ENCODE results near the gene PRRX1.

Gene PRRX1

GRCh38 chr1:170659399-170660035, 4.4 kb upstream of the PRRX1 start:
- Mint-ChIP-seq H3K4me1 (ENCODE audit: low read depth in 2 of 2) (peaks cover 0 to 11% of the 10 kb centered on the region in 2 donors), H3K9me3 (no peaks in the 10 kb centered on the region), H3K27me3 (peaks cover 57 to 89% of the 10 kb centered on the region in 2 donors), H3K4me3 (no peak overlapping the region), H3K27ac (no peak overlapping the region), H3K36me3 (ENCODE audit: insufficient read depth) (no peaks in the 10 kb centered on the region)
- no peak for DNase-seq
- ATAC-seq (replicated peaks) = no peak

DNA sequence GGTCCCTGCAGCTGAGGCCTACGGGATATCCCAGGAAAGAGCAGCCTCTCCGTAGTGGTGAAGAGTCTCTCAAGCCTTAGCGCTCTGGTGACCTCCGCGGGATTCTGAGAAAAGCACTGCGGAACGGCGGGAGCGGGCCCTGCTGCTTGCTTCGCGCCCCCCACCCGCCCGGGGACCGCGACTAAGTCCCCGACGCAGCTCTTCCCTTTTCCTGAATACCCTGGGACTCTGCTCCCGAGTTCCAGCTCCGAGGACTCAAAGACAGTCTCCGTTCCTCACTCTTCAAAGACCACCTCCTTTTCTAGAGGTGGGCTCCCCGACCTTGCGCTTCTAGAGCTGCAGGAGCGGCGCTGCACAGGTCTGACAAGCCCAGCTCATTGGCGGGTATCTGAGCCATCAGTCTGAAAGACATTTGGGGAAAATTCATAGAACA, 3.6 kb upstream of the PRRX1 start:
- DNase-seq = no peak
- Mint-ChIP-seq H3K4me3 (no peak overlapping the region), H3K27me3 (peaks cover 60 to 89% of the 10 kb centered on the region in 2 donors), H3K9me3 (no peaks in the 10 kb centered on the region), H3K36me3 (ENCODE audit: insufficient read depth) (no peaks in the 10 kb centered on the region), H3K27ac (no peak overlapping the region), H3K4me1 (ENCODE audit: low read depth in 2 of 2) (peaks cover 0 to 14% of the 10 kb centered on the region in 2 donors)
- ATAC-seq (replicated peaks) = no peak

- Mint-ChIP-seq H3K36me3 (ENCODE audit: insufficient read depth) (no peaks in the 10 kb centered on the region), H3K4me1 (ENCODE audit: low read depth in 2 of 2) (peaks cover 0 to 14% of the 10 kb centered on the region in 2 donors), H3K9me3 (no peaks in the 10 kb centered on the region), H3K4me3 (no peak overlapping the region), H3K27ac (no peak overlapping the region), H3K27me3 (peaks cover 60 to 89% of the 10 kb centered on the region in 2 donors)
- no peak for ATAC-seq (replicated peaks)
- DNase-seq = no peak
Observed at GRCh38 chr1:170660871-170661645, 2.9 kb upstream of the PRRX1 start.

- H3K9me3 Mint-ChIP-seq = no peaks in the 10 kb centered on the region
- peaks cover 0 to 18% of the 10 kb centered on the region in 2 donors for H3K4me1 Mint-ChIP-seq (ENCODE audit: low read depth in 2 of 2)
- no peak overlapping the region for H3K27ac Mint-ChIP-seq
Observed at GRCh38 chr1:170661646-170662411, 2.1 kb upstream of the PRRX1 start.

GRCh38 chr1:170662561-170663403, 1.1 kb upstream of the PRRX1 start:
- peak overlapping the region in 1 of 2 donors; percentile 4 for H3K4me3 Mint-ChIP-seq
- no peaks in the 10 kb centered on the region for H3K9me3 Mint-ChIP-seq
- H3K27me3 Mint-ChIP-seq = peaks cover 70 to 93% of the 10 kb centered on the region in 2 donors
- peaks cover under 1 to 24% of the 10 kb centered on the region in 2 donors for H3K4me1 Mint-ChIP-seq (ENCODE audit: low read depth in 2 of 2)
- ATAC-seq (replicated peaks) (no peak), DNase-seq (no peak)
- H3K27ac Mint-ChIP-seq = no peak overlapping the region
- no peaks in the 10 kb centered on the region for H3K36me3 Mint-ChIP-seq (ENCODE audit: insufficient read depth)

More at GRCh38 chr1:170661646-170662411, 2.1 kb upstream of the PRRX1 start:
- no peak for ATAC-seq (replicated peaks)
- Mint-ChIP-seq H3K4me3 (peak overlapping the region in 1 of 2 donors; percentile 4), H3K36me3 (ENCODE audit: insufficient read depth) (no peaks in the 10 kb centered on the region), H3K27me3 (peaks cover 63 to 93% of the 10 kb centered on the region in 2 donors)
- DNase-seq = no peak

DNA sequence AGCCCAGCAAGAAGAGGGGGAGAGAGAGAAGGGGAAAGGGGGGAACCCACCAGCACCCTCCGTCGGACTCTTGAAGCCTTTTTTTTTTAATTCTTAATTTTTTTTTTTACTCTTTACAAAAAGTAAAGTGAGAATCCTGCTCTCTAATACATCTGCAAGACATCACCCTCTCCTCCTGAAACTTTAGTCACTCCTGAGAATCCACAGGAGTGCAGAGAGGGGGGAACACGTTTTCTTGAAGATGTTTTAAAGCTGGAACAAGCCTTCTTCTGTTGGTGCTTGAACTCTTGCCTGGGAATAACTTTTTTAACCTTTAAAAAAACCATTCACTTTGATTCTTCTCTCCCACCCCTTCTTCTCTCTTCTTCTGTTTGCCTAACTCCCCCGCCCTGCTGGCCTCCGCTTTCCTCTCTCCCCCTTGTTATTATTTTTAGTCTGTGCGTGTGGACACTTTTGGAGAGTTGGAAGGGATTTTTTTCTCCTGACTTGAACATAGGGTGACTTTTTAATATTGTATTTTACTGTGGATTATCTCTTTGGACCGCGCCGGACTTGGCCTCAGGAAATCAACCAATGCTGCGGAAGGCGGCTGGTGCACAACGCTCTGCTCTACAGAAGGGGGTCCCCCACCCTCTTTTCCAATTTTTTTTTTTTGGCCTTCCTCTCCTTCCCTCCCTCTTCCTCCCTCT, 383 bp upstream of the PRRX1 start:
- Mint-ChIP-seq H3K27me3 (peaks cover 77 to 98% of the 10 kb centered on the region in 2 donors), H3K4me3 (peak overlapping the region in 1 of 2 donors; percentile 13), H3K4me1 (ENCODE audit: low read depth in 2 of 2) (peaks cover 4 to 26% of the 10 kb centered on the region in 2 donors), H3K9me3 (no peaks in the 10 kb centered on the region), H3K36me3 (ENCODE audit: insufficient read depth) (no peaks in the 10 kb centered on the region), H3K27ac (no peak overlapping the region)
- no peak for DNase-seq
- no peak for ATAC-seq (replicated peaks)

DNA sequence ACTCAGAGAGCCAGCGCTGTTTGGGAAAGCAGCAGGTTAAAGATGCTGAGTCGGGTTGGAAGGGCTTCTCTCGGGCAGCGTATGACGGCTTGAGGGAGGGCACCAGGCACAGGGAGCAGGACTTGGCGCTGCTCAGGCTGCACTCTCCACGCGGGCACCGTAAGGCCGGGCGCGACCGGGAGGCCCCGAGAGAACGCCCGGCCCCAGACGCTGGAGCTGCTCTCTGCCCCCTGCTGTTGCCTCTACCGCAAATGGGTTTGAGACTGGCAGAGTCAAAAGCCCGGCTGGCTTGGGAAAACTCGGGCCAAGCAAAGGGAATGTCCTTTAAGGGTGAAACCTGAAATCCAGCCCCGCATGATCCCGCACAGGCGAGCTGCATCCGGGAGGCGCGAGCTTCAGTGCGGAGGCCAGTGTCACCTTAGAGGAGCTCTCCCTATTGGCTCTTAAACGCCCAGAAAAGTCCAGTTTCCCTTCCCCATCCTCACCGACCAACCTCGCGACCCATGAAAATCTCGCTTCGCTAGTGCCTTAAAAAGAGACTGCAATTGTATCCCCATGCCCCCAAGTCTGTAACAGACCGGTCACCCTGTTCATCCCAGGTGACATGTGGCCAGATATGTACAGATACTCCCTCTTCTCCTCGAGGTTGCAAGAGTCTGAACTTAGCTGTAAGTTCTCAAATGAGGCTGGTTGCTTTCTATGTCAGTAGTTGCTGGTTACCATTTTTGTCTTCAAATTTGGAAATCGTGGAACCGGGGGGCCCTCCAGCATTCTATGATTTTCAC, 1.1 kb downstream of the PRRX1 start:
- peaks cover 78 to 98% of the 10 kb centered on the region in 2 donors for H3K27me3 Mint-ChIP-seq
- no peak for ATAC-seq (replicated peaks)
- H3K4me3 Mint-ChIP-seq = peak overlapping the region in 1 of 2 donors; percentile 25
- no peaks in the 10 kb centered on the region for H3K36me3 Mint-ChIP-seq (ENCODE audit: insufficient read depth)
- no peak for DNase-seq
- no peak overlapping the region for H3K27ac Mint-ChIP-seq
- H3K4me1 Mint-ChIP-seq (ENCODE audit: low read depth in 2 of 2) = peaks cover 4 to 26% of the 10 kb centered on the region in 2 donors
- no peaks in the 10 kb centered on the region for H3K9me3 Mint-ChIP-seq

GRCh38 chr1:170665629-170666028, 1.7 kb downstream of the PRRX1 start:
- Mint-ChIP-seq H3K4me3 (peak overlapping the region in 1 of 2 donors; percentile 25), H3K9me3 (no peaks in the 10 kb centered on the region)

GRCh38 chr1:170666541-170667254, 2.8 kb downstream of the PRRX1 start:
- Mint-ChIP-seq H3K9me3 (no peaks in the 10 kb centered on the region), H3K4me1 (ENCODE audit: low read depth in 2 of 2) (peaks cover 4 to 22% of the 10 kb centered on the region in 2 donors), H3K27ac (no peak overlapping the region), H3K4me3 (no peak overlapping the region), H3K36me3 (ENCODE audit: insufficient read depth) (no peaks in the 10 kb centered on the region), H3K27me3 (peaks cover 83 to 99% of the 10 kb centered on the region in 2 donors)
- DNase-seq = no peak
- ATAC-seq (replicated peaks) = no peak

More at GRCh38 chr1:170665629-170666028, 1.7 kb downstream of the PRRX1 start:
- H3K36me3 Mint-ChIP-seq (ENCODE audit: insufficient read depth) = no peaks in the 10 kb centered on the region
- no peak for DNase-seq
- H3K27me3 Mint-ChIP-seq = peaks cover 79 to 98% of the 10 kb centered on the region in 2 donors
- H3K27ac Mint-ChIP-seq = no peak overlapping the region
- peaks cover 4 to 26% of the 10 kb centered on the region in 2 donors for H3K4me1 Mint-ChIP-seq (ENCODE audit: low read depth in 2 of 2)
- no peak for ATAC-seq (replicated peaks)

DNA sequence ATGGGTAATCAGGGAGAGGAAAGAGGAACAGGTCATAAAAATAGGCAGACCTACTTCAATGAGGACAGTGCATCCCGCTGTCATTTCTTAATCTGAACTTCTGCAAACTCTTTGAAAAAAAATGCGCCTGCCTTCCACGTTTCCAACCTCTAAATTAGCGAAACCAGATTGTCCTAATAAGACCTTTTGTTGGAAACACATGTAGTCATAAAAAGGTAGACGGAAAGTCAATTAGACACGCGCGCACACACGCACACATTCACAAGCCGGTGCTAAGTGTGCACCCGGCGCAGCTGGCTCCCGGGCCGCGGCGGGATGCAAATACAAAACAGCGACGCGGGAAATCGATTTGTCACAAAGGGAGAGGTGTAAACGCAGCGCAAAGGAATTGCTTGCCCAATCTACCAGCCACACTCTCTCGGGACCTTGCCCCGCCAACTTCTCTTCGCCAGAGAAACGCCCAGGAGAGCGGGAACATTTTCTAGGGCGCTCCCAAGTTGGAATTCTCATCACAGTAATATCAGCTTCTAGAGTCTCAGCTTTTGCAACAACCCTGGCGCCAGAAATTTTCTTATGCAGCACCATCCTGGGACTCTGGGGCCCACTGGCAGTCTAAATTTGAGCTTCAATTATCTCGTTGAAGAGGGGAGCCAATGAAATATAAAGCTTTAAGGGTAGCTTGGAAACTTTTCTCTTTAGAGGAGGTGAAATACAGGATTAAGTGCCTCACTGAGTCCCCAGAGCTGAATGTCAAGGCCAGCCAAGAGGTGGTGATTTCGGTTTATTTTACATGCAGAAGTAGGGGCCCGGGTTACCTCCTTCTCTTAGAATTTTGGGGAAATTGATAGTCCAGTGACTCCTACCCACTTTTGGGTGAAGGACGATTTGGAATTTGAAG, 4.5 kb downstream of the PRRX1 start:
- Mint-ChIP-seq H3K9me3 (no peaks in the 10 kb centered on the region), H3K4me1 (ENCODE audit: low read depth in 2 of 2) (peaks cover 4 to 20% of the 10 kb centered on the region in 2 donors), H3K36me3 (ENCODE audit: insufficient read depth) (no peaks in the 10 kb centered on the region), H3K27me3 (peaks cover 92 to 93% of the 10 kb centered on the region in 2 donors), H3K4me3 (peak overlapping the region in 1 of 2 donors; percentile 6), H3K27ac (no peak overlapping the region)
- DNase-seq (no peak), ATAC-seq (replicated peaks) (no peak)

- Mint-ChIP-seq H3K4me1 (ENCODE audit: low read depth in 2 of 2) (peaks cover 4 to 18% of the 10 kb centered on the region in 2 donors), H3K36me3 (ENCODE audit: insufficient read depth) (no peaks in the 10 kb centered on the region), H3K27ac (no peak overlapping the region), H3K27me3 (peaks cover 92 to 93% of the 10 kb centered on the region in 2 donors), H3K9me3 (no peaks in the 10 kb centered on the region), H3K4me3 (no peak overlapping the region)
- ATAC-seq (replicated peaks) = no peak
- DNase-seq = no peak
Observed at GRCh38 chr1:170669107-170669445, 5.1 kb downstream of the PRRX1 start.
